Ecto neural progenitor cell (in vitro differentiated cells): ENCODE data around the gene DEAF1.
A peak's percentile ranks its signal among the peaks of the same experiment; 100 is the strongest.
"Not testable (repeated sequence)": the region's sequence is repeated elsewhere in the genome, so short reads cannot be mapped to it uniquely, and the experiment has no call there.

Experiments used
- DNase-seq: peaks from one replicate; pipeline ENCODE4 v3.0.0-alpha.2; 2018; ENCODE audit warnings: low spot score

DEAF1 gene

GRCh38 chr11:699753-700152 is 4.7 kb upstream of the DEAF1 start:
- no peak for DNase-seq

GRCh38 chr11:699116-699508 is 4.1 kb upstream of the DEAF1 start:
- no peak for DNase-seq

GRCh38 chr11:698493-699115 is 3.6 kb upstream of the DEAF1 start:
- no peak for DNase-seq

GRCh38 chr11:697811-698311 is 2.8 kb upstream of the DEAF1 start:
- no peak for DNase-seq

- DNase-seq: no peak
Measured at GRCh38 chr11:696955-697491, 2.0 kb upstream of the DEAF1 start.

GRCh38 chr11:695538-696248 is 671 bp upstream of the DEAF1 start, which contains the start of gene TMEM80:
Gene TMEM80 (plus strand): TSS chr11:695816. CDS start chr11:695828, 12 bp downstream.
- DNase-seq: peak; percentile 99

- DNase-seq: no peak
Measured at GRCh38 chr11:695288-695537, 191 bp upstream of the DEAF1 start.

- no peak for DNase-seq
Measured at GRCh38 chr11:693887-694562, 997 bp downstream of the DEAF1 start.

GRCh38 chr11:693415-693831 is 1.6 kb downstream of the DEAF1 start:
- no peak for DNase-seq

GRCh38 chr11:692824-693414 is 2.1 kb downstream of the DEAF1 start:
- no peak for DNase-seq

- no peak for DNase-seq
Measured at GRCh38 chr11:691710-692590, 3.1 kb downstream of the DEAF1 start.

- no peak for DNase-seq
Measured at GRCh38 chr11:690738-691633, 4.0 kb downstream of the DEAF1 start.

- not testable (repeated sequence) for DNase-seq
Measured at GRCh38 chr11:690244-690643, 4.8 kb downstream of the DEAF1 start.

GRCh38 chr11:689625-690024 is 5.4 kb downstream of the DEAF1 start:
- no peak for DNase-seq

GRCh38 chr11:688681-689080 is 6.3 kb downstream of the DEAF1 start:
- no peak for DNase-seq

- DNase-seq: no peak
Measured at GRCh38 chr11:687751-688150, 7.3 kb downstream of the DEAF1 start.

- no peak for DNase-seq
Measured at GRCh38 chr11:686451-687243, 8.4 kb downstream of the DEAF1 start.

GRCh38 chr11:680970-681369 is 14.1 kb downstream of the DEAF1 start:
- DNase-seq: no peak

GRCh38 chr11:680476-680875 is 14.5 kb downstream of the DEAF1 start:
- DNase-seq: no peak
